SKM-1 (cell line): ENCODE results near the gene EXOC7.
"Not testable (repeated sequence)": the region's sequence is repeated elsewhere in the genome, so short reads cannot be mapped to it uniquely, and the experiment has no call there.

Experiments used
- DNase-seq: peaks from one replicate; lab custom pipeline; 2025; ENCODE audit not compliant: unreplicated experiment; lab: John Stamatoyannopoulos, UW

Gene EXOC7

DNA sequence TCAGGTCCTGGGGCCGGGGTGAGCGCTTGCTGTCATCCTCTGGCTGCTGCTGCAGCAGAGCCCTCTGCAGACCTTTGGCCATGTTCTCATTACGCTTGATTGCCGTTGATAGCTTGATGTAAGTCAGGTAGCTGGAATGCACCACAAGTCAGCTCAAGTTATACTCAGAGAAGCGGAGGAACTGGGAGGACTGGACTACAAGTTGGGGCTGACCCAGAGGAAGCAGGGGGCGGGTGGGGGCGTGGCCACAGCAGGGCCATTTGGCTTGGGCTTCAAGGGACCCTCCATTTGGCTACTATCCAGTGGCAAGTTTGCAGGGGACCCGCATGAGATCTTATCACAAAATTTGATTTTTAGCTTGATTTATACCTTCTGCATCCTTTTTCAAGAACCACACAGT is 57.5 kb downstream of the EXOC7 start:
- DNase-seq, result no peak

DNA sequence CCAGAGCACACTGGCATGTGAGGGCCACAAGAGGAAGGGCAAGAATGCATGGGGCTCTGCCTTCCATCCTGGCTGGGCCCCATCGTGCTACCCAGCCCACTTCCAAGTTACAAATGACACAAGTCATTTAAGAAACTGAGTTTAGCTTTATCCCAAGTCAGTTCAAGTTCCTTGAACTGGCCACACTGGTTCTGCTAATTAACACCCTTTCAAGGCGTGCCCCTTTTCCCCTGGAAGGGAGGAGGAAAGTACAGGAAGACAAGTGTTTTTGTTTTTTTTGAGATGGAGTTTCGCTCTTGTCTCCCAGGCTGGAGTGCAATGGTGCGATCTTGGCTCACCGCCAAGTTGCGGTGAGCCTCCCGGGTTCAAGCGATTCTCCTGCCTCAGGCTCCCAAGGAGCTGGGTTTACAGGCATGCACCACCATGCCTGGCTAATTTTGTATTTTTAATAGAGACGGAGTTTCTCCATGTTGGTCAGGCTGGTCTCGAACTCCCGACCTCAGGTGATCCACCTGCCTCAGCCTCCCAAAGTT is 59.0 kb downstream of the EXOC7 start:
- not testable (repeated sequence) for DNase-seq

DNA sequence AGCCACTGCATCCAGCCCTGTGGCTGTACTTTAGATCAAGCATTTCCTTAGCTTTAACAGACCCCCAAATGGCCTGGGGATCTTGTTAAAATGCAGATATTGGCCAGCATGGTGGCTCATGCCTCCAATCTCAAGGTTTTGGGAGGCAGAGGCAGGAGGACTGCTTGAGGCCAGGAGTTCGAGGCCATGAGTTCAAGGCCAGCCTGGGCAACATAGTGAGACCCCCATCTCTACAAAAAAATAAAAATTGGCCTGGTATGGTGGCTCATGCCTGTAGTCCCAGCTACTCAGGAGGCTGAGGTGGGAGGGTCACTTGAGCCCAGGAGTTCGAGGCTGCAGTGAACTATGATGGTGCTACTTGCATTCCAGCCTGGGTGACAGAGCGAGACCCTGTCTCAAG is 60.7 kb downstream of the EXOC7 start:
- not testable (repeated sequence) for DNase-seq

DNA sequence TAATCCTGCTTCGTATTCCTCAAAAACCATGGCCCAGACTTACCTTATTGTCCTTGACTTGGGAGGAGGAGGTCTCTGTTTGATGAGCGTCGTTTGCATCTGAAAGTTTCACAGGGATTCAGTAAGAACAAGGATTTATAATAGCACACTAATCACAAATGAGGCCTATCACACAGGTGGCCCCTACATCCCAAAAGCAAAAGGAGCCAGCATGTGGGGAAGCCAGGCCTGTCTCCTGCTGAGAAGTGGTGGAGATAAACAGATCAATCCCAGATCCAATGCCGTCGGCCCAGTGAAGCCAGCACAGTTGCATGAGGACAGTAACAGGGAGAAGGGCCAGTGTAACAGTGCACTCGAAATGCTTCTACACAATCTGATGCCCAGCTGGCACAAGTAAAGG is 63.2 kb downstream of the EXOC7 start:
- DNase-seq, result no peak

DNA sequence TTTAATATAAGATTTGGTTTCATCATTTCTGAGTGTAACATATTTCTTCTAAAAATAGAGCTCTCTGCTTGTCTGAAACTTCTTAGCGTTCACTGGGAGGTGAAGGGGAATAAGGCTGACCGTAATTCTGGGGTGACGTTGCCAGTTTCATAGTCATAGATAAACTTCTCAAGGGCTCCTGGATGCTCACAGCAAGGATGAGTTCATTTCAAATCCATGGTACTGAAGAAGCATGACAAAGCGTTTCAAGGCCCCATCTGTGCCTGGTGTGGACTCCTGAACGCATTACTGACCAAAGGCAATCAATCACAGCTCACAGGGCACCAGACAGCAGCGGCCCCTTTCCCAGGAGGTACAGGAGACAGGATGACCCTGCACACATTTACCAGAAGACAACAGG is 64.5 kb downstream of the EXOC7 start:
- DNase-seq, result no peak

DNA sequence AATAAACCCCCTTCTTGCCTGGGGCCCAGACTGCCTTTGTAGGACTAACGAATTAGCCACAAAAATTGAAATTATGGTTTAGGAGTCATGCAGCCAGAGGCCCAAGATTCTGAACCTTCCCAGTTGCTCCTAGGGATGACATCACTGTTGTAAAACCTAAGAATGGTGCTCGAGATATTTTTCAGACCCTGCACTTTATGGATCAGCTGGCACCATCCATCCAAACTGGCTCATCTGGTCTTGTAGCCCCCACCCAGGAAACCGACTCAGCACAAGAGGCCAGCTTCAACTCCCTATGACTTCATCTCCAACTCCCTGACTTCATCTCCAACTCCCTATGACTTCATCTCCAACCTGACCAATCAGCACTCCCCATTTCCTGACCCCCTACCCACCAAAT is 65.5 kb downstream of the EXOC7 start:
- no peak for DNase-seq

DNA sequence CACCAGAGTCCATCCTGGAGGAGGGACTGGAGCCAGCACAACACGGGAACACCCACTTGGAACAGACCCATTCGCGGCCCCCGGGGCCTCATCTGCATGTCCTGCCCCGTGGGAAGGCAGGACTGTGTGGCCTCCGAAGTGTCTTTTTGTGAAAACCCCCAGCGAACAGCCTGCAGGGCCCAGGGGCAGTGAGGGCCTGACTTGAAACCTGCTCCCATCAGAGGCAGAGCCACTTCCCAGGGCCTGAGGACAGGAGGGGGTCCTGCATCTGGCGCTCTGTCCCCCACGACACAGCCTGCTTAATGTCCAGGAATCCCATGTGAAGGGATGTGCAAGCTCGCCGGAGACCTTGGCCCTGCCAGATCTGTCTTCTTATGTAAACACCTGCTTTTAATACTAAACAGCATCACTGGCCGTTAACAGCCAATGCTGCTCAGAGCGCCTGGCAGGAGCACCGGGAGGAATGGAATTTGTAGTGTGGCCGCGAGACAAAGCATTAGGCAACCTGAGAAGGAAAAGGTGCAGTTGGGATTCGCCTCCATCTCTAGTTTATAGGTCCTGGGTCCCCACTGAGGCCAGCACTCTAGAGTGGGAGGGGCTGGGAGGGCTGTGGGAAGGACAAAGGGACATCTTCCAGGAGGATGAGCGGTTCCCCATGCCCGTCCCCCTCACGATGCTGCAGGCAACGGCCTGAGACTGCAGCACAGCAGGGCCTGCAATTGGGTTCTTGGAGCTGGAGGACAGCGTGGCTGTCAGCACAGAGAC is 66.9 kb downstream of the EXOC7 start:
- no peak for DNase-seq

DNA sequence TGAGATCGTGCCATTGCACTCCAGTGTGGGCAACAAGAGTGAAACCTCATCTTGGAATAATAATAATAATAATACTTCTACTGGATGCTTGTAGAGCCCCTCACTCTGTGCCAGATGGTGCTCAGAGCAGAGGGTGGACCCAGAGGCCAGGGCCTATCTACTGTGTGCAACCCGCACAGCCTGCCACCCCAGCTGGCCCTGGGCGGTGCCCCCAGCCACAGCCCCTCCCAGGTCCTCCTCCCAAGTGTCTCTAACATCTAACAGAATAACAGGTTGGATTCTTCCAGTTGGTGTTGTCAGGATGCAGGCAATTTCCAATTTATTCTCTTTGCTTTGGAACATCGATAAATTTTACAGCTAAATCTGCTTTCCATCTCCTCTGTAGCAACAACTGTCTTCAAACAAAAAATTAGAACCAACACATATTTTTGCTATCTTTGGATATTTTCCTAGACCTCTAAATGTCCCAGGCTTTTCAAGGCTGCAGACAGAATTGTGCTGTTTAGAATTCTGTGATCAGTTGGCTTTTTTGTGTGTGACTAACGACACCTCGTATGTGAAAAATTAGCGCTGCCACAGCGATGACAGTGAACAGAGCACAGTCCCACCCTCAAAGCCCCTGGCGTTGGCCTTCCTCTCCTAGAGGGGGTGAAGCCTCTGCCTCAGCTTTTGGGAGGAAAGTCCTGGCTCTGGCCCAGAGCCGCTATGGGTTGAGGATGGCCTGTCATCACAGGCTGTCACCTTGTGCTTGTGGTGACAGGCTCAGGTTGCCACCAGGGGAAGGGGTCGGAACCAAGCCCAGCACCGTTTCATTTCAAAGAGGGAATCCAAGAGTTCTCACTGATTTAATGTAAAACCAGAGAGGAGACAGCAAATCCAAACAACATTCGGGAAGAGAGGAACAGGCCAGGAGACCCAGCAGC is 68.9 kb downstream of the EXOC7 start:
- no peak for DNase-seq

DNA sequence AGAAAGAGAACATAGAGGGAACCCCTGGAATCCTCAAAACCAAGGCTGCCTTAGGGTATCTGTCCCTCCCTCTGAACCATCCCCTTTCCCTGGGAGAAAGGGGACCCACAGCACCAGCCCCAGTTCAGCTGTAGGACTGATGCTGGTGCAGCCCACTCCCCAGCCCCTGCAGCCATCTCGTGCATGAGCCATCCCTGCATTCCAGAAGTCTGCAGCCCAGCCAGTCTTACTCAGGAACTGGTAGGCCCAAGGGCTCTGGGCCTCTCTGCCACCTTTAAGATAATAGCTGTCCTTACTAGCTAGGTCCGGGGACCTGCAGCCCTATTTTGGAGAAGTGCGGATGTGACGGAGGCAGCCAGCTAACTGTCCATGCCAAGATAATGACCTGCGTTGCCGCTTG is 70.4 kb downstream of the EXOC7 start:
- DNase-seq, result no peak

DNA sequence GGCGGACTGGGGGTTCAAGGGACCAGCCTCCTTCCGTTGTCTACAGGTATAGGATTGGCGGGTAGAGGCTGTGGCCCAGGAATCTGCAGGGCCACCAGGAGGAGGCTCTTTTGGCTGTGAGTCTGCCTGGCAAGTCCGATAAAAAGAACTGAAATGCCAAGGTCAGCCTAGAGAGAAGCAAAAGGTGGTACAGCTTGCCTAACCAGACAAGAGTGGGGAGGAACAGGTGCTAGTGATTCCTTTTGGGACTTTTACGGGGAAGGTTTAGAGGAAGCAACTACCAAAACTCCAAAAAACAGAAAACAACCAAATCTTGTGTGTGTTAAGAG is 70.8 kb downstream of the EXOC7 start:
- DNase-seq, result no peak

DNA sequence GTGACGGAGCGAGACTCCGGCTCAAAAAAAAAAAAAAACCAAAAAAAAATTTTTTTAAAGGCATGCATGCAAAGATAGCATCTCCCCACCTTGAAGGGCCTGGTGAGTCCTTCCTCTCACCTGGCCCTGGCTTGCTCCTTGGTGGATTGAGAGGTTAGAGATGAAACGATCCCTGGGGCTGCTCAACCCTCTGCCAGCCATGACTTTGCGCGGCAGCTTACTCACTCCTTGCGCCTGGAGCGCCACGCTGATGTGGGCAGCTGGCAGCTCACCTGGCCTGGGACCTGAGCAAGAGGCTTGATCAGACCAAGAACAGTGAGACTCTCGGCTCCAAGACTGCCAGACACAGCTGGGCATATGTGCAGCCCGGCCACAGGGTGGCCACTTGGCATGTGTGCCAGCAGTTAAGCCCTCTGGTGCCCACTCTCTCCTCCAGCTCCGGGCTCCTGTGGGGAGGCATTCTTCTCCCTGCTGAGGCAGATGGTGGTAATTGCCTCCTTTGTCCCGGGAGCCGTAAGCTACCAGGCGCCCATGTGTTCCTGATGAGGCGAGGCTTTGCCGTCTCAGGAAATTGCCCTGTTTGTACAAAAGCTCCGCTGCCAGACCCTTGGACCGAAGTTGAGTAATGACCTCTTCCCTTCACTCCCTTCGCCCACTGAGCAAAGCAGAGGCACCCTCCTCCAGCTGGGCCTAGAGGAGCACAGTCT is 71.4 kb downstream of the EXOC7 start:
- no peak for DNase-seq
